Neural crest cell (in vitro differentiated cells): ENCODE results near the gene NHSL1. TPM values are rescaled to one million over a fixed set of nuclear protein-coding genes. Genes with fewer than 3 reads are reported as not detected.

Experiments used
- DNase-seq: peaks from one replicate; pipeline ENCODE4 v3.0.0; 2021; ENCODE audit warnings: low read depth, mixed read lengths, low spot score
- H3K27ac Mint-ChIP-seq: one replicate; pipeline ENCODE4 v1.8.0; 2021; ENCODE audit warnings: mild to moderate bottlenecking, mixed read lengths; ENCODE audit not compliant: unreplicated experiment
- H3K27me3 Mint-ChIP-seq: 2 replicates; pipeline ENCODE4 v1.8.0; 2021; ENCODE audit warnings: low read depth, mild to moderate bottlenecking, mixed read lengths
- H3K36me3 Mint-ChIP-seq: 2 replicates; pipeline ENCODE4 v1.8.0; 2021; ENCODE audit warnings: low read depth, mild to moderate bottlenecking, mixed read lengths
- H3K4me1 Mint-ChIP-seq: 2 replicates; pipeline ENCODE4 v1.8.0; 2021; ENCODE audit warnings: mixed read lengths
- H3K4me3 Mint-ChIP-seq: one replicate; pipeline ENCODE4 v1.8.0; 2021; ENCODE audit warnings: mild to moderate bottlenecking, mixed read lengths
- H3K9me3 Mint-ChIP-seq: 2 replicates; pipeline ENCODE4 v1.8.0; 2021; ENCODE audit warnings: mixed read lengths
- total RNA-seq: library from RNA; stranded (reverse); gene quantifications from 2 replicates; pipeline ENCODE4 v1.2.1, GENCODE V29; 2021
- TF ChIP-seq, protein P1 (sequence below): fragments of 200-600 bp; sonication (generic); conservative IDR thresholded peaks from 2 replicates; pipeline ENCODE4 v1.5.0; 2021; ENCODE audit warnings: antibody characterized with exemption, mild to moderate bottlenecking

The NHSL1 gene
- total RNA-seq, 1 donor from 2014 or later: 54.7 TPM

DNA sequence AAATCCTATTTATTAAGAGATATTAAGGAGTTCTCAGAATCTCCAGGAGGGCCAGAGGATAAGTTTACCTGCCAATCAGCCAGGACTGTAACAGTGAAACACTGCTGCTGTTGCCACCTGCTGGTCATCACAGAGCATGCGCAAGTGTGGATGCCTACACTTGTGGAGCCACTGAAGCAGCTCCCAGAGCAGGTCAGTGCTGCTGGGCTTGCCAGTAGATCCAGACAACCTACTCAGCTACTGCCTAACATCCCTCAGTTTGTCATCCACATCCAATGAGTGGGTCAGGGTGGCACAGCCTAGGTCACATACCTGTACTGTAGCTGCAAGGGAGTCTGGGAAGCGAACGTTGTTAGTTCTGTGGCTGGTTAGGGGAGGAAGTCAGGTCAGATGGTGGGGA, 18.3 kb upstream of the NHSL1 start:
- Mint-ChIP-seq H3K4me3 (no peak overlapping the region), H3K9me3 (peaks cover 3% of the 10 kb centered on the region), H3K27ac (no peak overlapping the region), H3K27me3 (no peaks in the 10 kb centered on the region), H3K36me3 (peaks cover 23% of the 10 kb centered on the region), H3K4me1 (peaks cover 47% of the 10 kb centered on the region)
- TF ChIP-seq, protein P1, sequence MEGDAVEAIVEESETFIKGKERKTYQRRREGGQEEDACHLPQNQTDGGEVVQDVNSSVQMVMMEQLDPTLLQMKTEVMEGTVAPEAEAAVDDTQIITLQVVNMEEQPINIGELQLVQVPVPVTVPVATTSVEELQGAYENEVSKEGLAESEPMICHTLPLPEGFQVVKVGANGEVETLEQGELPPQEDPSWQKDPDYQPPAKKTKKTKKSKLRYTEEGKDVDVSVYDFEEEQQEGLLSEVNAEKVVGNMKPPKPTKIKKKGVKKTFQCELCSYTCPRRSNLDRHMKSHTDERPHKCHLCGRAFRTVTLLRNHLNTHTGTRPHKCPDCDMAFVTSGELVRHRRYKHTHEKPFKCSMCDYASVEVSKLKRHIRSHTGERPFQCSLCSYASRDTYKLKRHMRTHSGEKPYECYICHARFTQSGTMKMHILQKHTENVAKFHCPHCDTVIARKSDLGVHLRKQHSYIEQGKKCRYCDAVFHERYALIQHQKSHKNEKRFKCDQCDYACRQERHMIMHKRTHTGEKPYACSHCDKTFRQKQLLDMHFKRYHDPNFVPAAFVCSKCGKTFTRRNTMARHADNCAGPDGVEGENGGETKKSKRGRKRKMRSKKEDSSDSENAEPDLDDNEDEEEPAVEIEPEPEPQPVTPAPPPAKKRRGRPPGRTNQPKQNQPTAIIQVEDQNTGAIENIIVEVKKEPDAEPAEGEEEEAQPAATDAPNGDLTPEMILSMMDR: peak; percentile 64
- DNase-seq: no peak

DNA sequence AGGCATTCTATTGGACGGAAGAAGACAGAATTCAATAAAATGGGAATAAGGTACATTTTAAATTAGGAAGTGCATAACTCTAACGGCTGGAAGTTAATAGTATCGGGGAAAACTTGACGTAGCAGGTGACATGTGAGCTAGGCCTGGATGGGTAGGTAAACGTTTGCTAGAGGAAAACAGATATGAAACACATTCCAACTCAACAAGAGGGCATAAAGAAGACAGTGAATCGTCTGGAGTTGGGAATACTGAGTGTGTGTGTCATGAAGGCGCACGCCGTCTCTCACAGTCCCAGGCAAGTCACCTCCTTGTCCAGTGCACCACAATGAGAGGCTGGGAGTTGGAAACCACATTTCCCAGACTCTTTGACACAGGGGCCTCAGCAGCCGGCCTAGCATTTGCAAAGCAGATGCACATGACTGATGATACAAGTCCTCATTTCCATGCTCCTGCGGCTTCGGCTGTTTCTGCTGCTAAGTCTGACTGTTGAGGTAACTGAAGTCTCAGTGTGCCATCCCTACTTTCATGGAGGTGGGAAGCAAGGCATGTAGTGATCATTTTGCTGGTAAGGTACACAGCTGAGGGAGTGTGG, 16.5 kb upstream of the NHSL1 start:
- Mint-ChIP-seq H3K4me1 (peaks cover 55% of the 10 kb centered on the region), H3K27ac (peak overlapping the region; percentile 70), H3K27me3 (no peaks in the 10 kb centered on the region), H3K36me3 (peaks cover 23% of the 10 kb centered on the region), H3K9me3 (peaks cover 3% of the 10 kb centered on the region), H3K4me3 (peak overlapping the region; percentile 63)
- no peak for DNase-seq
- TF ChIP-seq, protein P1: no peak

- Mint-ChIP-seq H3K9me3 (peaks cover 3% of the 10 kb centered on the region), H3K4me1 (peaks cover 55% of the 10 kb centered on the region), H3K36me3 (peaks cover 23% of the 10 kb centered on the region), H3K27me3 (no peaks in the 10 kb centered on the region), H3K27ac (peak overlapping the region; percentile 70), H3K4me3 (peak overlapping the region; percentile 63)
- DNase-seq: no peak
- TF ChIP-seq, protein P1: no peak
Observed at GRCh38 chr6:138514860-138515540, 15.7 kb upstream of the NHSL1 start.

DNA sequence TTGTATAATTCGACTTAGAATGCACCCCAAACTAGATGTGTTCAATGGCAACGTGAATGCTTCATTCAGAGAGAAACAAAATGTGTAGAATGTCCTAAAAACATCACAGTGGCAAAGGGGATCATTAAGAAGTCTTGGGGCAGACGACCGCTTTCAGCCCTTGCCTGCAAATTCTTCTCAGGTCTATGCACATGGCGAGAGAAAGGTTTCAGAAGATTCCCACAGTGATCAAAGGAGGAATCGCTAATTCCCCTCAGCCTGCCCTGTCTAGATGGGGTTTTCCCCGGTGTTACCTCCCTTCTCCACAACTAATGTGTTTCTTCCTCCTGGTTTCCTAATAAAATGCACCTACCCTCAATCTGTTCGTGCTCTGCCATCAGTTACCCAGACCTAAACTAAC, 13.3 kb upstream of the NHSL1 start:
- no peak for DNase-seq
- TF ChIP-seq, protein P1: no peak
- H3K27me3 Mint-ChIP-seq: no peaks in the 10 kb centered on the region
- H3K36me3 Mint-ChIP-seq: peaks cover 15% of the 10 kb centered on the region
- H3K27ac Mint-ChIP-seq: peak overlapping the region; percentile 8
- H3K4me1 Mint-ChIP-seq: peaks cover 75% of the 10 kb centered on the region
- H3K9me3 Mint-ChIP-seq: peaks cover under 1% of the 10 kb centered on the region
- H3K4me3 Mint-ChIP-seq: peak overlapping the region; percentile 0

DNA sequence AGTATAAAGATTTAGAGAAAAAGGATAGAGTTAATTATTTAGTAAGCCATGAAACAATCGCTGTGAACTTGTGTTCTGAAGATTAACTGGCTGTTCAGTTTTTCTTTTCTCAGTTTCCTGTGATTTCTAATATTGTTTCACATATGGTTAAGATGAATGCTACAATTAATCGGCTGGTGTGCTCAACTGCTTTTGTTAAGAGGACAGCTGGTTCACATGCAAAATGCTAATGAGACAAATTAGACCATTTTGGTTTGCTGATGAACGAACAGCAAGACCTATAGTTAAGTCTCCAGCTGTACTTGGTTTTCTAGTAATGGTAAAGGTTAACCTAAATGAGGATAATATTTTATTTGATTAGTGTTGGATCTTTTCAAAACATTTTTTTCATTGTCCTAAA, 10.8 kb upstream of the NHSL1 start:
- Mint-ChIP-seq H3K27ac (no peak overlapping the region), H3K4me1 (peaks cover 71% of the 10 kb centered on the region), H3K4me3 (no peak overlapping the region), H3K27me3 (no peaks in the 10 kb centered on the region), H3K9me3 (no peaks in the 10 kb centered on the region), H3K36me3 (no peaks in the 10 kb centered on the region)
- TF ChIP-seq, protein P1: no peak
- no peak for DNase-seq
